Coronary artery (tissue), 2 donors: ENCODE results near the gene PFKP.

Experiments
- DNase-seq: peaks from one replicate; pipeline ENCODE4 v3.0.0-alpha.2; 2017; ENCODE audit warnings: low spot score
- H3K27ac ChIP-seq, 2 donors: fragments of 200-600 bp; sonication (generic); one replicate each; pipeline ENCODE4 v1.5.1; 2016 to 2019
- H3K4me3 ChIP-seq: fragments of 200-600 bp; sonication (generic); 2 replicates; pipeline ENCODE4 v1.5.1; 2016; ENCODE audit warnings: mild to moderate bottlenecking, moderate library complexity
- CTCF ChIP-seq: fragments of 200-600 bp; sonication (generic); IDR thresholded peaks from one replicate; pipeline ENCODE4 v1.5.1; 2019; ENCODE audit warnings: antibody characterized with exemption

The PFKP gene

GRCh38 chr10:3064423-3064822 lies 2.9 kb upstream of the PFKP start:
- no peak for DNase-seq
- Histone ChIP-seq H3K27ac (no peak overlapping the region), H3K4me3 (no peak overlapping the region)
- no peak for TF ChIP-seq CTCF

DNA sequence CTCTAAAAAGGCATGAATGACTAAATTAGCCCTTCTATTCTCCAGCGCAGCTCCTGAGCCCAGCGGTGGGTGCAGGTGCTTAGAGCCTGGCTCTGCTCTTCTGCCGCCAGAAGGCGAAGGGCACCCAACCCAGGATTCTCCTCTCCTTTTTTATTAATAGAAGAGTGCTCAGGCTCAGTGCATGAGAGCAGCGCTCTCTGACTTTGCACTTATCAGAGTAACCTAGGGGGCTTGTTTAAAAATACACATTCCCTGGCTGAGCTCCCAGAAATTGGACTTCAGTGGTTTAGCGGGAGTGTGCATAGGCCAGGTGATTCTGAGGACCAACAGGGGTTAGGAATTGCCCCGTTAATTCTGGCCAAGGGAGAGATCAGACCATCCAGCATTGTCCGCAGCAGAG lies 1.7 kb upstream of the PFKP start:
- Histone ChIP-seq H3K27ac (no peak overlapping the region), H3K4me3 (no peak overlapping the region)
- DNase-seq = no peak
- TF ChIP-seq CTCF = no peak

GRCh38 chr10:3066317-3067117 lies 831 bp upstream of the PFKP start:
- peak overlapping the region; percentile 93 for H3K4me3 ChIP-seq
- H3K27ac ChIP-seq = peak overlapping the region; percentile 72 to 73
- TF ChIP-seq CTCF = no peak
- DNase-seq = no peak

DNA sequence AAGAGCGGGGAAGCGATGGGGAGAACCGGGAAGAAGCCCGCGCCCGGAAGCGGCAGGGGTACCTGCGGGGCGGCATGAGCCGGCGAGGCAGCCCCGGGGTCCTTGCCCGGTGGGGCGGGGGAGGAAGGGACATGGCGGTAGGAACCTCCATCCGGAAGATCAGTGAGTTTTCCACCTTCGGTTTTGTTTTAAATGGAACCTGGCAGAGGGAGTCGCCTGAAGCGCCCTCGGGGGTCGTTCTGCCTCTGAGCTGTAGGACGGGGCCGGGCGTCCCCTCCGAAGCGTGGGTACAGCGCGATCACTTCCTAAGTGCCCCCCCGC lies 471 bp downstream of the PFKP start:
- no peak for DNase-seq
- H3K4me3 ChIP-seq = peak overlapping the region; percentile 93
- TF ChIP-seq CTCF = no peak
- H3K27ac ChIP-seq = peak overlapping the region; percentile 72 to 73

DNA sequence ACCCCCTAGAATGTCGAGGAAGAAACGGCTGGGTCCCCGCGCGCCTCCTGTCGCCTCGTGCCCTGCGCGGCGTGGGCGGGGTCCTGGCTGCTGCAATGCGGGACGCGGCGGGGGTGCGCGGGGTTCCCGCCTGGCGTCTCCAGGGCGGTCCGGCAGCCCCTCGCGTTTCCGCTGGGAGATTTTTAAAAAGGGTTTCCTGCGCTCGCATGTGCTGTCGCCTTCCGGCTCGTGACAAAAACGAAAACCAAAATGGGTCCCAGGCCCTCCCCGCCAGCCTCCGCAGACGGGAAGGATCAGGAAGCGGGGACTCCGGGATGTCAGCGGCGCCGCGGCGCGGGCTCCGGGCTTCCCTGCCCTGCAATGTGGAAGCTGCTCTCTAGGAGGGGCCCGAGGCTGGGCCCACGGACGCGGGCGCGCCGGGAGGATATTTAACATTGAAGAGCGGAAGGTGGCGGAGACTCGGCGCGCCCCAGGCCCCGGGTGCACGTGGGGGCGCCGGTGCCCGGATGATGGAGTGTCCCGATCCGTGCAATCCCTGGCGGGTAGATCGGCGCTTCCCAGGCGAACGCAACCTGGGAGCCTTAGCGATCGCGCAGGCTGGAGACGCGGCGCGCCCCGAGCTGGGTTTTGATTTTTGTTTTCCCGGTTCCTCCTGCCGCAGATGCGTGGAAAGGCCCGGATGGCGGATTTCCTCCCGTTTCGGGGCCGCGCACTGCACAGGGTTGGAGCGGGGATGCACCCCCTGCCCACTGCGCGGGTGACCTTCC lies 1.0 kb downstream of the PFKP start:
- no peak for DNase-seq

DNA sequence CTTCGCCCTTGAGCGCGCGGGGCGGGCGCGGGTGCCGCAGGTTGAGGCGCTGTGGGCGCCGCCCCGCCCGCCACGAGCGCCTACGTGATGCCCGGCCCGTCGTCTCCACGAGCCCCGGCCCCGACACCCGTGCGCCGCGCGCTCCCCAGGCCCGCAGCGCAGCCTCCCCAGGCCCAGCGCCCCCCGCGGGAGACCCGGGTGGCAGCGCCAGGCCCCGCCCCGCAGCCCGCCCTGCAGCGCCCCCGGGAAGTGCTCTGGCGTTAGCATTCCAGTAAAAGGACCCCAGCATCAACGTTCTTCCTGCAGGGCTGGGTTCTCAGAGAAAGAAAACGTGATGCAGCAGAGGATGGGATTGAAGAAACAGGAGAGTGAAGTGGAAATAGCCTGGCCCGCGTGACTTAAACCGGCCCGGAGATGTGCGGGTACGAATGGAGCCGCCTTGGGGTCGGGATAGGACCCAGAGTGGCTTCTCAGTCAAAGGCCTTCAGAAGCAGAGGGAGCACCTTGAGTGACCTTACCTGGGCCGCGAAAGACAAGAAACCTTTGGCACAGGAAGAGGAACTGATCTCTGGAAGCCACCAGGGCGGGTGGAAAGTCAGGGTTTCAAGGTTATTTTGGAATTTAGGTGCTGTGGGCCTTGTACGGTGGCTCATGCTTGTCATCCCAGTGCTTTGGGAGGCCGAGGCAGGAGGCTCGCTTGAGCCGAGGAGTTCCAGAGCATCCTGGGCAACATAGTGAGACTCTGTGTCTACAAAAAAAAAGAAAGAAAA lies 1.8 kb downstream of the PFKP start:
- DNase-seq = no peak
- Histone ChIP-seq H3K4me3 (peak overlapping the region; percentile 93), H3K27ac (peak overlapping the region; percentile 72 to 73)
- TF ChIP-seq CTCF = no peak

More for the DNA sequence above, 1.0 kb downstream of the PFKP start:
- Histone ChIP-seq H3K4me3 (peak overlapping the region; percentile 93), H3K27ac (peak overlapping the region; percentile 72 to 73)
- no peak for TF ChIP-seq CTCF
